AG04449 (cell line): Measurements from ENCODE around the gene RNU6-1.

Experiments
- CTCF ChIA-PET: fragments of 350-600 bp; formaldehyde crosslinking; extraction: SDS; loops from one replicate; lab custom pipeline; 2021; ENCODE audit warnings: antibody characterized with exemption; lab: Yijun Ruan, JAX
- POLR2A ChIA-PET: fragments of 400-600, 350-600 bp; formaldehyde crosslinking; extraction: SDS; loops from one replicate; lab custom pipeline; 2020; ENCODE audit warnings: antibody characterized with exemption, inconsistent platforms; lab: Yijun Ruan, JAX
- DNase-seq: peaks from one replicate; pipeline ENCODE4 v3.0.0-alpha.2; 2010; ENCODE audit warnings: low read depth, low spot score
- H3K4me3 ChIP-seq: 2 replicates; pipeline ENCODE4 v1.5.1; 2011; ENCODE audit warnings: low read depth, mild to moderate bottlenecking, control low read depth, low read length
- TF ChIP-seq, protein P1 (sequence below): IDR thresholded peaks from one replicate; pipeline ENCODE4 v1.5.1; 2011; ENCODE audit warnings: mild to moderate bottlenecking, moderate library complexity, low read length, control low read depth, inconsistent platforms; ENCODE audit not compliant: insufficient read depth; ENCODE audit errors: missing control alignments

Gene RNU6-1

GRCh38 chr15:67838789-67839332, 984 bp downstream of the RNU6-1 start:
- ChIA-PET CTCF (interaction anchor here (2.3 to 5.7 kb wide), 4 partner anchors 314 to 382 kb away, joined by 7 to 149 read pairs (median 32); no protein-coding TSS in a partner anchor), POLR2A (no interaction called here)
- peak overlapping the region; percentile 38; the same call in 1 of the 2 replicates for H3K4me3 ChIP-seq
- TF ChIP-seq, protein P1, sequence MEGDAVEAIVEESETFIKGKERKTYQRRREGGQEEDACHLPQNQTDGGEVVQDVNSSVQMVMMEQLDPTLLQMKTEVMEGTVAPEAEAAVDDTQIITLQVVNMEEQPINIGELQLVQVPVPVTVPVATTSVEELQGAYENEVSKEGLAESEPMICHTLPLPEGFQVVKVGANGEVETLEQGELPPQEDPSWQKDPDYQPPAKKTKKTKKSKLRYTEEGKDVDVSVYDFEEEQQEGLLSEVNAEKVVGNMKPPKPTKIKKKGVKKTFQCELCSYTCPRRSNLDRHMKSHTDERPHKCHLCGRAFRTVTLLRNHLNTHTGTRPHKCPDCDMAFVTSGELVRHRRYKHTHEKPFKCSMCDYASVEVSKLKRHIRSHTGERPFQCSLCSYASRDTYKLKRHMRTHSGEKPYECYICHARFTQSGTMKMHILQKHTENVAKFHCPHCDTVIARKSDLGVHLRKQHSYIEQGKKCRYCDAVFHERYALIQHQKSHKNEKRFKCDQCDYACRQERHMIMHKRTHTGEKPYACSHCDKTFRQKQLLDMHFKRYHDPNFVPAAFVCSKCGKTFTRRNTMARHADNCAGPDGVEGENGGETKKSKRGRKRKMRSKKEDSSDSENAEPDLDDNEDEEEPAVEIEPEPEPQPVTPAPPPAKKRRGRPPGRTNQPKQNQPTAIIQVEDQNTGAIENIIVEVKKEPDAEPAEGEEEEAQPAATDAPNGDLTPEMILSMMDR: no peak
- DNase-seq: no peak

GRCh38 chr15:67836955-67837354, 2.9 kb downstream of the RNU6-1 start:
- no peak overlapping the region for H3K4me3 ChIP-seq
- POLR2A ChIA-PET: no interaction called here
- CTCF ChIA-PET: interaction anchor here (0.8 to 5.7 kb wide), 11 partner anchors 10 to 901 kb away, joined by 3 to 149 read pairs (median 6); no protein-coding TSS in a partner anchor
- no peak for DNase-seq
- TF ChIP-seq, protein P1: no peak

GRCh38 chr15:67836477-67836876, 3.4 kb downstream of the RNU6-1 start:
- CTCF ChIA-PET: interaction anchor here (0.7 to 5.7 kb wide), 29 partner anchors 10 to 896 kb away, joined by 3 to 149 read pairs (median 4); partner anchors contain the start of genes MAP2K5 and SKOR1
- DNase-seq: no peak
- TF ChIP-seq, protein P1: peak; percentile 53
- H3K4me3 ChIP-seq: no peak overlapping the region
- POLR2A ChIA-PET: no interaction called here

DNA sequence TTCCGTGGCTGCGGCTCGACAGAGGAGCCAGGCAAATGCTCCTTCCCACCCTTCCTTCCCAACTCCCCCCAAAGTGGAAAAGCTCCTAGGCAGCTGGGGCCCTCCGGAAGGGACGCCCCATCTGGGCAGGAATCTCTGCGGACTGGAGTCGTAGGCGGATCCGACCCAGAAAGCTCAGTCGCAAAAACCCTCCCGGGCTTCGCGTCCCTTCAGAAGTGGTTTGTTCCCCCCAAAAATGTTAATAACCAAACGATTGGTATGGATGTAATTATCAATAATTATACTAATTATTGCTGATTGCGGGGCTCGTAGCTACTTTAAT, 3.8 kb downstream of the RNU6-1 start:
- ChIA-PET POLR2A (no interaction called here), CTCF (interaction anchor here (0.7 to 5.7 kb wide), 27 partner anchors 11 to 895 kb away, joined by 3 to 149 read pairs (median 4); partner anchors contain the start of genes MAP2K5 and SKOR1)
- DNase-seq: no peak
- TF ChIP-seq, protein P1: no peak
- peak overlapping the region; percentile 38 for H3K4me3 ChIP-seq

- CTCF ChIA-PET: interaction anchor here (0.7 to 5.7 kb wide), 27 partner anchors 11 to 895 kb away, joined by 3 to 149 read pairs (median 4); partner anchors contain the start of genes MAP2K5 and SKOR1
- H3K4me3 ChIP-seq: peak overlapping the region; percentile 38
- POLR2A ChIA-PET: no interaction called here
- no peak for DNase-seq
- TF ChIP-seq, protein P1: no peak
These were observed 4.3 kb downstream of the RNU6-1 start for GRCh38 chr15:67835297-67836133.
